NCI-H2227 treated with DMSO at 0.1 percent for 48 hours (cell line): ENCODE measurements around the gene ZSCAN32.

Source experiments
- DNase-seq: peaks from one replicate; lab custom pipeline; 2025; lab: John Stamatoyannopoulos, UW

Gene ZSCAN32

DNA sequence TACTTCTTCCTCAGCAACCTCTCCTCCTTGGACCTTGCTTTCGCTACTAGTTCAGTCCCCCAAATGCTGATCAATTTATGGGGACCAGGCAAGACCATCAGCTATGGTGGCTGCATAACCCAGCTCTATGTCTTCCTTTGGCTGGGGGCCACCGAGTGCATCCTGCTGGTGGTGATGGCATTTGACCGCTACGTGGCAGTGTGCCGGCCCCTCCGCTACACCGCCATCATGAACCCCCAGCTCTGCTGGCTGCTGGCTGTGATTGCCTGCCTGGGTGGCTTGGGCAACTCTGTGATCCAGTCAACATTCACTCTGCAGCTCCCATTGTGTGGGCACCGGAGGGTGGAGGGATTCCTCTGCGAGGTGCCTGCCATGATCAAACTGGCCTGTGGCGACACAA, 44.7 kb downstream of the ZSCAN32 start:
- DNase-seq, result no peak

GRCh38 chr16:3355589-3355988, 45.2 kb downstream of the ZSCAN32 start, which contains the start of gene OR2C1:
Gene OR2C1, plus strand, starts transcription at chr16:3355889. Its CDS starts 52 bp downstream, at chr16:3355941.
- no peak for DNase-seq

GRCh38 chr16:3349175-3349574, 51.6 kb downstream of the ZSCAN32 start:
- no peak for DNase-seq

GRCh38 chr16:3348547-3349167, 52.1 kb downstream of the ZSCAN32 start:
- no peak for DNase-seq

DNA sequence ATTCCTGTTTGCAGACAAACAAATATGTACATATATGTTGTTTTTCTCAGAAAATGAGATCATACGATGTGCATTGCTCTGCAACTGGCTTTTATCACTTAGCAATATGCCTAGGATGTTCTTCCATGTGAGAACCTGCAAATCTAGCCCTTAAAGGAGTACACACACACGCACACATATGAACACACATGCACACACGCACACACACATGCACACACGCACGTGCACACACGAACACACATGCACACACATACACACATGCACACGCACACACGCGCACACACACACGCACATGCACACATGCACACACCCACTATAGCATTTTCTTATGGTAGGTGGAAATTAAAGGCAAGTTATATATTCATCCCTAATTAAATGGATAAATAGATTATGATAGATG, 53.2 kb downstream of the ZSCAN32 start:
- no peak for DNase-seq

GRCh38 chr16:3346041-3346440, 54.8 kb downstream of the ZSCAN32 start:
- no peak for DNase-seq
